RWPE1 (cell line): ENCODE measurements around the gene NSUN6.

ENCODE experiments used
- CTCF ChIA-PET: fragments of 350-600 bp; sonication (Branson Sonifier 250); formaldehyde crosslinking; extraction: SDS; loops from one replicate; lab custom pipeline; 2021; lab: Yijun Ruan, JAX
- POLR2A ChIA-PET: fragments of 400-600 bp; formaldehyde crosslinking; extraction: SDS; loops from one replicate; lab custom pipeline; 2020; ENCODE audit warnings: antibody characterized with exemption; ENCODE audit not compliant: low non-redundant PET; lab: Yijun Ruan, JAX
- DNase-seq: peaks from one replicate; pipeline ENCODE4 v3.0.0; 2012; ENCODE audit warnings: low spot score
- H3K27ac ChIP-seq: fragments of 450-650 bp; 2 replicates; pipeline ENCODE4 v1.5.1; 2017
- CTCF ChIP-seq: fragments of 450-650 bp; conservative IDR thresholded peaks from 2 replicates; pipeline ENCODE4 v1.5.1; 2017; ENCODE audit warnings: low read depth, mild to moderate bottlenecking

Gene NSUN6

GRCh38 chr10:18660816-18661431, 9.5 kb upstream of the NSUN6 start:
- no peak for TF ChIP-seq CTCF
- POLR2A ChIA-PET: no interaction called here
- CTCF ChIA-PET: interaction anchor here (0.8 kb wide), 1 partner anchor 910 kb away, joined by 4 read pairs; no protein-coding TSS in a partner anchor
- peak overlapping the region; percentile 39 for H3K27ac ChIP-seq
- DNase-seq: no peak

- TF ChIP-seq CTCF: no peak
- DNase-seq: peak; percentile 59
- POLR2A ChIA-PET: interaction anchor here (0.5 kb wide), 1 partner anchor 35 kb away, joined by 6 read pairs; no protein-coding TSS in a partner anchor
- peak overlapping the region; percentile 91 for H3K27ac ChIP-seq
- CTCF ChIA-PET: interaction anchor here (0.8 kb wide), 1 partner anchor 909 kb away, joined by 4 read pairs; no protein-coding TSS in a partner anchor
Measured at GRCh38 chr10:18659819-18660535, 8.6 kb upstream of the NSUN6 start.

GRCh38 chr10:18659125-18659818, 7.9 kb upstream of the NSUN6 start, which contains the start of gene ARL5B:
Gene ARL5B (plus strand): TSS chr10:18659431. CDS start chr10:18659638, 207 bp downstream.
- no peak for TF ChIP-seq CTCF
- ChIA-PET CTCF (interaction anchor here (0.6 kb wide), 1 partner anchor 107 kb away, joined by 6 read pairs; no protein-coding TSS in a partner anchor), POLR2A (interaction anchor here (0.5 to 0.6 kb wide), 3 partner anchors 23 to 1147 kb away, joined by 6 to 9 read pairs (median 6); no protein-coding TSS in a partner anchor)
- peak; percentile 94 for DNase-seq
- H3K27ac ChIP-seq: peak within 1 kb of the TSS; percentile 91

GRCh38 chr10:18658271-18659124, 7.1 kb upstream of the NSUN6 start:
- no peak for DNase-seq
- CTCF ChIA-PET: interaction anchor here (0.8 kb wide), 1 partner anchor 875 kb away, joined by 3 read pairs; no protein-coding TSS in a partner anchor
- POLR2A ChIA-PET: interaction anchor here (0.6 to 0.7 kb wide), 2 partner anchors 713 to 1146 kb away, joined by 3 to 9 read pairs; no protein-coding TSS in a partner anchor
- H3K27ac ChIP-seq: peak overlapping the region; percentile 91
- no peak for TF ChIP-seq CTCF

- no peak overlapping the region for H3K27ac ChIP-seq
- TF ChIP-seq CTCF: no peak
- DNase-seq: no peak
- CTCF ChIA-PET: interaction anchor here (0.6 kb wide), 1 partner anchor 183 kb away, joined by 5 read pairs; no protein-coding TSS in a partner anchor
- POLR2A ChIA-PET: no interaction called here
Measured at GRCh38 chr10:18656724-18657123, 5.3 kb upstream of the NSUN6 start.
